GM21786 (cell line): ENCODE measurements around the gene GPX3.

Experiments
- ATAC-seq: cut with Tn5 transposase; IDR thresholded peaks from one replicate; pipeline ENCODE4 v1.9.1; 2021; ENCODE audit not compliant: unreplicated experiment

GPX3 gene

GRCh38 chr5:151033217-151033934, 13.0 kb downstream of the GPX3 start:
- ATAC-seq, result no peak

- no peak for ATAC-seq
Measured at GRCh38 chr5:151034422-151035379, 14.3 kb downstream of the GPX3 start.

GRCh38 chr5:151036556-151036955, 16.2 kb downstream of the GPX3 start:
- no peak for ATAC-seq

GRCh38 chr5:151037561-151038411, 17.4 kb downstream of the GPX3 start:
- no peak for ATAC-seq

GRCh38 chr5:151038412-151038745, 18.0 kb downstream of the GPX3 start:
- ATAC-seq, result no peak

- ATAC-seq, result no peak
Measured at GRCh38 chr5:151038801-151039238, 18.4 kb downstream of the GPX3 start.

- ATAC-seq, result no peak
Measured at GRCh38 chr5:151039665-151040064, 19.3 kb downstream of the GPX3 start.

GRCh38 chr5:151040211-151040747, 19.9 kb downstream of the GPX3 start:
- no peak for ATAC-seq

- no peak for ATAC-seq
Measured at GRCh38 chr5:151041577-151042268, 21.3 kb downstream of the GPX3 start.

- no peak for ATAC-seq
Measured at GRCh38 chr5:151042453-151043093, 22.2 kb downstream of the GPX3 start.

GRCh38 chr5:151047814-151048425, 27.5 kb downstream of the GPX3 start:
- ATAC-seq, result no peak

GRCh38 chr5:151048526-151048925, 28.1 kb downstream of the GPX3 start:
- ATAC-seq, result no peak

GRCh38 chr5:151051066-151051930, 30.9 kb downstream of the GPX3 start:
- peak; percentile 78 for ATAC-seq

GRCh38 chr5:151051931-151052608, 31.7 kb downstream of the GPX3 start:
- ATAC-seq, result no peak

GRCh38 chr5:151052836-151053235, 32.4 kb downstream of the GPX3 start:
- no peak for ATAC-seq

GRCh38 chr5:151053796-151054462, 33.5 kb downstream of the GPX3 start:
- ATAC-seq, result no peak

GRCh38 chr5:151054709-151055108, 34.3 kb downstream of the GPX3 start:
- no peak for ATAC-seq
